NCI-H1048 (cell line): Measurements from ENCODE around the gene GSC2.
A peak's percentile ranks its signal among the peaks of the same experiment; 100 is the strongest.

Source experiments
- DNase-seq: peaks from one replicate; lab custom pipeline; 2025; lab: John Stamatoyannopoulos, UW

Gene GSC2

DNA sequence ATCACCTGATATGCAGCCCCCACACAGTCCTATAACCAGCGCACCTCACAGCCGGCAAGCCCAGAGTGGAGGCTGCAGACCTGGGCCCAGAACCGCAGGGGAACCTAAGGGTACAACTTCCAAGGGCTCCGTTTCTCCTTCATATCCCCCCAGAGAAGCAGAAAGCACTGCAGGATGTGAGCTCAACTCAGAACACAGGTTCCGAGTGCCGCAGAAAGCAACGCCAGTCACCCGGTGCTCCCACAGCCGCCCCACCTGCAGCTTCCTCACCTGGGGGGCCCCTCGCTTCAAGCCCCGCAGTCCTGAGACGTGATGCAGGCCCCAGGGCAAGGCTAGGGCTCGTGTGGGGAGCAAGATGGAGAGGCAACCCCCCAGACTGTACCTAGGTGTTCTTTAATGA, 16.5 kb downstream of the GSC2 start:
- no peak for DNase-seq

DNA sequence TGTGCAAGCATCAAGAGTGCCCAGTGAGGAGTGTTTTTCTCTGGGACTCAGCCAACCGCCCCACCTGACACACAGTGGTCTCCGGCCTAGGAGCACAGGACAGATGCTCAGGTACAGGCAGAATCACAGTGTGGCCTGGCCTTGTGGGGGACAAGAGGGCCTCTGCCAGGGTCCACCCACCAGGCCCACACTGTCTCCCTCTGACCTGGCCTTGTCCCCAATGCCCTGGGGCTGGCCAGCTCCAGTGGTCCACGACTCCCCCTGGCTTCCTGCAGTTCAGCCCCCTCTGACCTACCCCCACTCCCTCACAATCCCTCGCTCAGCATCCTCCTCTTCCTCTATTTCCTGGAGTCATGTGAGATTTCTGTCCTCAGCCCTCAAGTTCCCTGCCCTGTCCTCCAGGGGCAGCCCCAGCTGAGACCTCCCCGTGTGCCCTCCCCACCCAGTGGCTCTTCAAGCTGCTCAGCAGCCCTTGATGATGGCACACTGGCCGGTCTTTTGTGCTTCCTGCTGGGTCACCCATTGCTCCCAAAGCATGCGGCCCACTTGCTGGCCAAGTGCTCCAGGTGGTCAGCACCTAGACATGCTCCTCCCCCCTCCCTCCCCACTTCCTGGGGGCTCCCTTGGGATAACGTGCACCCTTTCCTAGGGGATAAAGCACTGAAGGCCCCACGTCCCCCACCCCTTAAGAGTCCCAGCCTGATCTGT, 17.2 kb downstream of the GSC2 start:
- DNase-seq: no peak

DNA sequence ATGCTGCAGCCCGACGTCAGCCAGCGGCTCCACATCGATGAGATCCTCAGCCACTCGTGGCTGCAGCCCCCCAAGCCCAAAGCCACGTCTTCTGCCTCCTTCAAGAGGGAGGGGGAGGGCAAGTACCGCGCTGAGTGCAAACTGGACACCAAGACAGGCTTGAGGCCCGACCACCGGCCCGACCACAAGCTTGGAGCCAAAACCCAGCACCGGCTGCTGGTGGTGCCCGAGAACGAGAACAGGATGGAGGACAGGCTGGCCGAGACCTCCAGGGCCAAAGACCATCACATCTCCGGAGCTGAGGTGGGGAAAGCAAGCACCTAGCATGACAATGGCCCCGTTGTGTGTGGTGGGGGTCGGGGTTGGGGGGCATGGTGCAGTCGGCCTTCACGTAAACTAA, 17.9 kb downstream of the GSC2 start:
- no peak for DNase-seq

DNA sequence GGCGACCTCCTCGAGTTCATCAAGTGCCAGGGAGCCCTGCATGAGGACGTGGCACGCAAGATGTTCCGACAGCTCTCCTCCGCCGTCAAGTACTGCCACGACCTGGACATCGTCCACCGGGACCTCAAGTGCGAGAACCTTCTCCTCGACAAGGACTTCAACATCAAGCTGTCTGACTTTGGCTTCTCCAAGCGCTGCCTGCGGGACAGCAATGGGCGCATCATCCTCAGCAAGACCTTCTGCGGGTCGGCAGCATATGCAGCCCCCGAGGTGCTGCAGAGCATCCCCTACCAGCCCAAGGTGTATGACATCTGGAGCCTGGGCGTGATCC, 18.4 kb downstream of the GSC2 start:
- DNase-seq: no peak

DNA sequence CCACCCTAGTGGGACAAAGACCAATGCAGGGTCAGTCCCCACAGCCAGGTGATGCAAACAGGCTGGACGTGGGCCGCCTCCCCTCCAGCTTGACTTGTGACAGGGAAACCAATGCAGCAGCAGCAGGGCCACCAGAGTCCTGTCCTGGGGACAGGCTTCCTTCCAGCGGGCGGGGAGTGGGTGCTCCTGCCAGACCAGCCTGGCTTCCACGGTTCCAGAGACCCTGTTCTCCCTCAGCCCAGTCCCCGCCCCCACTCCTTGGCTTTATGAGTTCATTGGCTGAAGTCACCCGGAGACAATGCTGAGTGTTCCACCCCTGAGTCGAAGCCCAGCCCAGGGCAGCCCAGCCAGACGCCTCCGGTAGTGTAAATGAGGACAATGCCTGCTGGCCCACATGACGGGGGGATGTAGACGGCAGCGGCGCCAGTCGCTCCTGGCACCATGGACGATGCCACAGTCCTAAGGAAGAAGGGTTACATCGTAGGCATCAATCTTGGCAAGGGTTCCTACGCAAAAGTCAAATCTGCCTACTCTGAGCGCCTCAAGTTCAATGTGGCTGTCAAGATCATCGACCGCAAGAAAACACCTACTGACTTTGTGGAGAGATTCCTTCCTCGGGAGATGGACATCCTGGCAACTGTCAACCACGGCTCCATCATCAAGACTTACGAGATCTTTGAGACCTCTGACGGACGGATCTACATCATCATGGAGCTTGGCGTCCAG, 19.0 kb downstream of the GSC2 start, which contains the start of gene TSSK2:
TSS of gene TSSK2 (plus strand) at position 350 of the 726 bp plus-strand sequence. CDS start at position 442, 92 bp downstream.
- DNase-seq: no peak

DNA sequence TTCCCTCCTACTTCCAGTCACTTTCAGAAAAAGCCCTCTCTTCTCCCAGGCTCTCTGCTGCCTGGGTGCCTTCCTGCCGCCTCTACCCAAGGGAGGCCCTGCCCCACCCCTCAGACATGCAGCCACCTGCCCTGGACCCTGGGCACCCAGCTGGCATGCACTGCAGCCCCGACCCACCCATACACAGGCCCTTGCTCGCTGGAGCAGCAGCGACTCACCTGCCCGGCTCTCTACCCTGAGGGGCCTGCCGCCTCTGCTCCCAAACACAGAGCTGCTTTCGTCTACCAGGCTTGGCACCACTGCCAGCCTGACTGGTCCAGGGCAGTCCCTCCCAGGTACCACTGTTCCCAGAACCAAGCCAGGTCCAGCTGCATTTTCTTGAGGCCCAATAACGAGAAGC, 20.2 kb downstream of the GSC2 start:
- no peak for DNase-seq

DNA sequence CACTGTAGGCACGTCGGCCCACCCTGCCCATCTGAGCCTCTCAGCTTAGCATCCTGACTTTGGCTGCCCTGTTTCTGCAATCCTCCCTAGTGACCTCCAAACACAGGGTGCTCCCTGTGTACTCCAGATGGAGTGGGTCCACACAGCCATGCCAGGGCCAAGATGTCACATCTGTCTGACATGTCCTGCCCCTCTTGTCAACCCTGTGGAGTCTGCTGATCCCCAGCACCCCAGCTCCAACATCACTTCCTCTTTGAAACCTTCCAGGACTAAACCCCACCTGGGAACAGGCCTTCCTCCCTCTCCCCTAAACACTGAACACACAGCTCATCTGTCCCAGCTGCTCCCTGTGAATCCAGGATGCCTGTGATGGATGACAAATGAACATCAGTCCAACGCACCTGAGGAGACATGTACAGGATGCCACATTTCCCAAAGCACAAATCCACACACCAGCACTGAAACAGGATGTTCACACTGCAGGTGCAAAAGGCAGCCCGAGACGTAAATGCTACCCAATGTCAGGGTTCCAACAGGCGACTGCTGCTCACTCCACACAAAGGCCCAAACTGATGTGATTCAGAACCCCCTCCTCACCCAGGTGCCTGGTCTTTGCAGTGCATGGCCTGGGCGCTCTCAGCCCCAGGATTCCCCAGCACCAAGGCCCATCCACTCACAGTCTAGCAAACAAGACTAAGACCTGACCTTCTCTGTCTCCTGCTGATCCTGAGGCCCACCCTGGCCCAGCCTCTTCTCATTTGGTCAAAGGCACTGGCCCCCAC, 21.0 kb downstream of the GSC2 start:
- no peak for DNase-seq

DNA sequence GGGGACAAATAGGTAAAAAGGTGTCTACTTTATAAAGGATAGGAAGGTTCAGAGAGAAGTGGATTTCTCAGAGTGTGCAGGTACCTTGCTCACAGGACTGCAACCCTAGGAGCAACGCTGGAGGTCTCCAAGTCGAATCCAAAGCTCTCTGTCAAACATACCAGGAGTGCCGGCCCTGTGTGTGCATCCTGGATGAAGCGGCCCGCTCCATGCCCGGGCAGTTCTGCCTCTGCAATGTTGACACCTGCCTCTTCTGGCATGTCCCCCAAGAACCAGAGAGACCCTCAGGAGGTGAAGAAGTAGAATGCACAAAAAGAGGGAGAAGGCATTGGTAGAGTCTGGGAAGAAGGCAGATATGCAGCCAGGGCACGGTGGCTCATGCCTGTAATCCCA, 22.1 kb downstream of the GSC2 start:
- no peak for DNase-seq

DNA sequence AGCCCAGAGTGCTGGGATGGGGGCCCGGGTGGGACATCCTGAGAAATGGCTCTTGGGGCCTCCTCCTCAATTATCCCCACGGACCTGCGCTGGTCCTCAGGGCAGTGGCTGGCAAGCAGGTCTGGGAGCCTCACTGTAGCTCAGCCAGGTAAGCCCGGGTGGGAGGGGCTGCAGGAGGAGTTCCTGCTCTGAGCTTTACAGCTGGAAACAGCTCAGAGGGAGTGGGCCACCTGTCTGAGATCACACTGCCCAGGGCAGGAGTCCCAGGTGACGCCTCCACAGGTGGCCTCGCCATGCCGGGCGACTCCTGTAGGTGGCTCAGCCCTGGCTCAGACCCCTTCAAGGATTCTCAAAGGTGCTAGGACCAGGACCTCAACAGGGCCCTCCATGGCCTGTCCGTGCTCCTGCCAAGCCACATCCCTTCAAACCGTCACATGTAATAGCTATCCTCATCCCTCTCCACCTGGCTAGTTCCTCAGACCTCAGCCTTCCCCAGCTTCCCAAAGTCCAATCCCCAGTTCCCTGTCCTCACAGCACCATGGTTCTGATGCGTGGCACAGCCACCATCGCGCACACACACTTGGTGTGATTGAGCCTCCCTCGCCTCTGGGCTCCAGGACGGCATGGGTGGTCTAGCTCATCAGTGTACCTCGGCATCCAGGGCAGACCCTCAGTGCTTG, 22.6 kb downstream of the GSC2 start:
- DNase-seq: no peak

DNA sequence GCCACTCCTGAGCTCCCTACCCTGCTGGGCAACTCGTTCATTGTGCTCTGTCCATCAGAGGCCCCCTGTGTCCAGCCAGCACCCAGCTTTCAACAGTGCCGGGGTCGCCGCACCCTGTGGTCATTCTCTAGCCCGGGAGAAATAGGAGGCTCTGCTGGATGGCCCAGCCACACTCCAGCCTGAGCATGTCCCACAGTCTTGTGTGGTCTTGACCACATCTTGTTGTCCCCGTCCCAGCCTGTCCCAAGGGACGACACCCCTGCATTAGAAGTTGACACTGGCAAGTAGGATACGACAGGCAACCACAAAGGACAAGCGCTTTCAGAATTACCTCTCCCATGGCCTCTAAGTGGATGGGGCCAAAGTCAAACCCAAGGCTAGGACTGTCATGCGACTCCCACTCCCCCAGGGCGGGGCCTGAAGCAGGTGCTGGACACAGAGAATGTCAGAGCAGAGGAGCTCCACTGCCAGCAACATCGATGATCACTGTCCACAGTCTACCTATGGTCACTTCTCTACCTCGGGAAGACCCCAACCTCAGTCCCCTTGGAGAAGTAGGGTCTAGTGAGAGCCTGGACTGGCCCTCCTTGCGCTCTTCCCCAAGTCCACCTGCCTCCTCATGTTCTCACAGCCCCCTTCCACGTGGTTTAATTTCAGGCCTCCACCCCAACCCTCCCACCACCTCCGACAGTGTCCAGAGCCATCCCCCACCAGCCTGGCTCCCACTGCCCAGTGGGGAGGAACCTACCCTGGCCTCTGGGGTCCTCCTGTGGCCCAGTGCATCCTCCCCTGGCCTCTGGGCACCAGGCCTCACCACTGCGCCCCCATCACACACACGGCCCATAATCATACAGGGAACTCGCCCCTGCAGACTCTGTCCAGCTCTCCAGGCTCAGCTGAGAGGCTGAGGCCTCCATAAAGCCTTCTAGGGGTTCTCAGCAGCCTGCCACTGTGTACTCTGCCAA, 23.5 kb downstream of the GSC2 start:
- no peak for DNase-seq

DNA sequence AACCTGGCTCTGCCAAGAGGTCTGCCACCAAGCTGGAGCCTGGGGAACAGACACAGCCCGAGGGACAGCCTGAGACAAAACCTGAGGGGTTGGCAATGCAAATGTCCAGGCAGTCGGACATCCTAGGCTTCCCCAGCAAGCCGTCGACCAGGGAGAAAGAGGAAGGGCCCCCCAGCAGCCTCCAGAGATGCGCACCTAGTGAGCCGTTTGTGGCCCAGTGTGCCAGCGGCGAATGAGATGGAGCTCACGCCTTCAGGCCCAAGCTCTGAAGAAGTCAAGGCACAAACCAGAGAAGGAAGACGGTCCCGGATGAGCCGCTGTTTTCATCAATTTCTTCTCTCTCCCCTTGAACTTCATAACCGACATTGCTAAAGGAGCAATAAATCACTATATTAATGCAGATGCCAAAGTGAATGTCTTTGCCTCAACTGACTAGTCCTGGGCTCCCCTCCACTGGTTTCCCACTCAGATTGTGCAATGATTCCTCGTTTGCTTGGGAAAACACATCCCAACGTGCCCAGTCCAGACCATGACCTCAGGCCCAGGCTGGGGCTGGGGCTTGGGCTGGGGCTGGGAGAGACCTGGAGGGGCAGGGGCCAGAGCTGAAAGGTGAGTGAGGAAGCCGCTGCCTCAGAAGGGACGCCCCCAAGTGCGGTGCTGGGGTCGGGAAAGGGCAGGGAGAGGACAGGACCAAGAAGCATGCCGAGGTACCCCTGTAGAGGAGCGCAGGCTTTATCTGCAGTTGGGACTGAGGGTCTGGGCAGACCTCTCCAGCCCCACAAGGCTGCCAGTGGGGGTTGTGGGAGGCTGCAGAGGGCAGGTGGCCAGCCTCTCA, 24.4 kb downstream of the GSC2 start:
- no peak for DNase-seq

DNA sequence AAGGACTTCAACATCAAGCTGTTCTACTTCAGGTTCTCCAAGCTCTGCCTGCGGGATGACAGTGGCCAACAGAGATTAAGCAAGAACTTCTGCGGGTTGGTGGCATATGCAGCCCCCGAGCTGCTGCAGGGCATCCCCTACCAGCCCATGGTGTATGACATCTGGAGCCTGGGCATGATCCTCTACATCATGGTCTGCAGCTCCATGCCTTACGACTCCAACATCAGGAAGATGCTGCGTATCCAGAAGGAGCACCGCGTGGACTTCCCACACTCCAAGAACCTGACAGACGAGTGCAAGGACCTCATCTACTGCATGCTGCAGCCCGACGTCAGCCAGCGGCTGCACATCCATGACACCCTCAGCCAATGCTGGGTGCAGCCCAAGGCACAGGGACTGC, 25.1 kb downstream of the GSC2 start:
- DNase-seq: no peak

DNA sequence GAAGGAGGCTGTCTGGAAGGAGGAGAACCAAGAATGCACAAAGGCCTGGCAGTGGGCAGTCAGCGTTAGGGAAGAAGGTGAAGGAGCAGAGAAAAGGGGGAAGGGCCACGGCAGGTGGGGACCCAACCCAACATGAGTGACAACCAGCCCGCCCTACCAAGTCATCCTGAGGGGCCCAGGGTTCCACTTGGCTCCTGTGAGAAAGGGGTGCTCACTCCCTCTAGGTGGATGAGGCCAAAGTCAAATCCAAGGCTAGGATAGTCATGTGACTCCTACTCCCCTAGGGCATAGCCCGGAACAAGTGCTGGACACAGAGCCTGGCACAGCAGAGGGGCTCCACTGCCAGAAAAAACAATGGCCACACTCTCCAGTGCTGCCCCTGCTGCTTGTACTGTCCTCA, 25.7 kb downstream of the GSC2 start:
- DNase-seq: no peak

DNA sequence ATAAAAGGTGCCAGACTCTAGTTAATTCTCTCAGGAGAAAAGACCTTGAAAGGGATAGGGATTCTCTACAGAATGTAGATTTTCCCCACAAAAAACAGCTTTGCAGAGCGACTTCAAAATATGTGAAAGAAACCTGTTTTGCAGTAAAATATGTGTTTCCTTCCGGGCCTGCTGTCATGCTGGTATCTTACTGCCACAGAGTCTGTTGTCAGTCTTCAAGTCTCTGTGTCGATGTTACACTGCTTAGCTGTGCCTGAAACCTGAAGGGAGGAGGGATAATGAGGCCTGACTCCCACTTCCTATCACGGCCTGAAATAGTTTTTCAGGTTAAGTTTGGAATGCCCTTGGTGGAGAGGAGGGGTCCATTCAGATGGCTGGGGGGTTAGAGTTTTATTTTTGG, 26.2 kb downstream of the GSC2 start:
- DNase-seq: no peak

DNA sequence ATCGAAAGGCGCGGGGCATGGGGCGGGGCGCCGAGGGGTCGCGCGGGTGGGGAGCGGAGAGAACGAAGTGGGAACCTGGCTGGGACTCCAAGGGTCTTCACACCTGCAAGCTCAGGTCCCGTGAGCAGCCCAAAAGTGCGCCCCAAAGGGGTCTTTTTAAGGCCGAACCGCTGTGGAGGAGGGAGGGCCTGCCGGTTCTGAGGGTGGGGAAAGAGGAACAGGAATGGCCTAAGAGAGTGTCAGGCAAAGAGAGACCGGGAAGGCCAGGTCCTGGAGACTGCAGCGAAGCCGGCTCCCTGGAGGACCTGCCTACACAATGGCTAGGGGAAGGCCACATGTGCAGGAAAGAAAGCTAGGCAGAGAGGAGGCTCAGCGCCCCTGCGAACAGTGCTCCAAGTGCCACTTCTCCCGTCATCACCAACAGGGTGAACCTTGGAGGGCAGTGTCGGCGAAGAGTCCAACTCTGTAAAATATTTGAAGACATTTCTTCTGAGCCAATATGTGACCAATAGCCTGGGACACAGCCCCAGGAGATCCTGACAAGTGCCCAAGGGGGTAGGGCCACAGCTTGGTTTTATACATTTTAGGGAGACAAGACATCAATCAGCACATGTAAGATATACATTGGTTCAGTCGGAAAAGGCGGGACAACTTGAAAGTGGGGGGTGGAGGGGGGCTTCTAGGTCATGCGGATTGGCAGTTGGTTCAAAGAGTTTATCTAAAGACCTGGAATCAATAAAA, 27.2 kb downstream of the GSC2 start:
- DNase-seq: no peak

DNA sequence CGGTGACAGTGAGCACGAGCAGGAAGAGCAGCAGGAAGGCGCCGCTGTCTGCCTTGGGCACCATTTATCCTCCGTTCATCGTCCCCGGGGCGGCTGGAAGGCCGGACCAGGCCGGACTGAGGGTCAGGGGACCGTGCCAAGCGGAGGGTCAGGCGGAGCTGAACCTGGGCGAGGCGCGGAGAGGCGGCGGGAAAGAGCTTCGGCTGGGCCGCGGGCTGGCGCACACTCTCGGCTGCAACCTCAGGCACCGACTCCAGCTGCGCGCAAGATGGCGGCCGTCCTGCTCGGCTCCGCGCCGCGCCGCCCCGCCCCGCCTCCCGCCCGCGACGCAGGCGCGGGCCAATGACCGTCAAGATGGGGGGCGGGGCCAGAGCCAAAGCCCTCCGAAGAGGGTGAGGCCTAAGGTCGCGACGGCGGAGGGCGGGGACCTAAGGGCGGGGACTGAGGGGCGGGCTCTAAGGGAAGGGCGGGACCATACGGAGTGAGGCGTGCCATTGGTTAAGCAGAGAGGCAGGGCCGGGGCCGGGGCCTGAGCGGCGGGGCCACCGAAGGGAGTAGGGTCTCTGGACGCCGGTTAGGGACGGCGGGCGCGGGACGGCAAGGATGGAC, 27.8 kb downstream of the GSC2 start, which contains the start of gene DGCR2:
TSS of gene DGCR2 (minus strand) at position 270 of the 609 bp plus-strand sequence. CDS start at position 64, 206 bp downstream.
- peak; percentile 90 for DNase-seq

DNA sequence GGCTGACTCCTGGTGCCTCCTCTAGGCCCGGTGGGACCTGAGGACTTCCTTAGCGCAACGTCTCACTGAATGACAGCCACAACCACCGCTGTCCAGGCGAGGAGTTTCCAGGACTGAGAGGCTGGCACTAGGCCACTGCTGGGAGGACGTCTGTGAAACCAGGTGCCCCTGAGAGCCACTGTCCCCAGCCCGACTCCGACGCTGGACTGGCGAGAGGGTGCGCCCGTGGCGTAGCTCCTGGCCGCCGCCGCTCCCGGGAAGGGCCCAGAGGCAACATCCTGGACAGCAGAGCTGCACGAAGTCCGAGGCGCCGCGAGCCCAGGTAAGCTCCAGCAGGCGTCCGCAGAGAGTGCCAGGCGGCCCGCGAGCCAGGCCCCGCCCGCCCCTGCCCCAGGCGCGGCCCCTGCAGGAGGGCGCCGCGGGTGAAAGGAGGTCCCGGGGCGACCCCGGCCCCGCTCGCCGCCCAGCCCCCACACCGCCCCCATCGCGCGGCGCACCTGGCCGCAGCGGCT, 28.4 kb downstream of the GSC2 start:
- no peak for DNase-seq

DNA sequence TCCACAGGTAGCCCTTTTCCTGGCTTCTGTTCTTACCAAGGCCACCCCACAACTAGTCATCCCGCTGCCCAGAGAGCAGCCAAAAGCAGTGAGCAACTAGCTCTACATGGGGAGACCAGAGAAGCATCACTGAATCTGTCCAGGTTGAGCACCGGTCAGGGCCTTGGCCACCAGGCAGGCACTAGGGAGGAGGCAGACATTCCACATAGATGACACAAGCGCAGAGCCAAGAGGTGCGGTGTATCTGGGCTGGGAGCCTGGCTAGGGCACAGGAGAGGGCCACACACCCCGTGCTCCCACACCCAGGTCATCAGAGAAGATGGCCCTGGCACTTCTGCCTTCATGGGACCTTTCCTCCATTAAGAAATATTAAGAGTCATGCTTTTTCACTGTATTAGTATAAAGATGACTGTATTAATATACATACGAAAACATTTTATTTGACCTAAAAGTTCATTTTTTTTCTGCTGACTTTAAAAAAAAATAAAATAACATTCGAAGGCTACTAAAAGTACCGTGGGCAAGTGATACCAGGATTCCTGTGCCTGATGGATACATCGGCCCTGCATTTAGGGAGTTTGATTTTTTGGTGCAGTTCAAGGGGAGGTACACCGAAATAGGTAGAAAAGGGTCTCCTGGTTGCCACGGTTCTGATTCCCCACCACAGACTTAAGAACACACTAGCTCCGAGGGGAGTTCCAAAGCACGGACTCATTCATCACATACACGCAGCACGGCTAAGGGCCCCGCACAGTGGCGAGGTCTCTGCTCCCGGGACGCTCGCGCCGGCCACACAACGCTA, 29.1 kb downstream of the GSC2 start:
- DNase-seq: no peak
